NCI-H1694 treated with DMSO at 0.1 percent for 48 hours (cell line): ENCODE measurements around the gene ACVR1.
"Not testable (repeated sequence)": the region's sequence is repeated elsewhere in the genome, so short reads cannot be mapped to it uniquely, and the experiment has no call there.

Source experiments
- DNase-seq: peaks from one replicate; lab custom pipeline; 2025; lab: John Stamatoyannopoulos, UW

The ACVR1 gene

DNA sequence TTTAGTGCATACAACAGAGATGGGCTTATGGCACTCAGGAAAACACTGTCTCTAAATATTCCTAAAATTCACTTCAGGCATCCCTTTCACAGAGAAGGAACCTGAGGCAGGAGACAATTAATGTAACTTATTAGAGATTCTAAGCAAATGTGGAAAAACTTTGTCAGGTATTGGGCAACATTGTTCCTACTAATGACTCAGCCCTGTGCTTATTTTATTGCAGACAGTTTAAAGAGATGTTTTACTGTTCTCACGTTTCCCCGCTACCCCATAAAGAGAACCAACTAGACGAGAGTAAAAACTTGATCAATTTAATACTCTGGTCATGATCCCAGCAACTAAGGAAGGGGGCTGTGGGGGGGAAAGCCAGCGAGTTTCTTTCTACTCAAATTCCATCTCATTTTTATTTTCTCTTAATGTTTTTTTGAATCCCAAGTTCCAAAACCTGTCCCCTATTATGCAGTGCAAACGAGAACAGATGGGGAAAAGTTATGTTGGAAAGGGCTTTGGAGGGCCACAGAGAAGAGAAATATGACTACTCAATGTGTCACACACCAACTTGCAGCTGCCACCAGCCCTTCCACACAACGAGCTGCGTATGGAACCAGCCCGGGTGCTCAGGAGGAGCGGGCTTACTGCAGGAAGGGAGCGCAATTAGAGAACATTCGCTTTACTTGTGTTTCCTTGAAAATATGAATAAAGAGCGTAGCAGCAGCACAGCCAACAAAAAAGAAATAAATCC lies 18.7 kb upstream of the ACVR1 start:
- peak; percentile 42 for DNase-seq

GRCh38 chr2:157893611-157894010 lies 17.5 kb upstream of the ACVR1 start:
- DNase-seq: no peak

- no peak for DNase-seq
Measured at GRCh38 chr2:157891643-157892041, 15.5 kb upstream of the ACVR1 start.

DNA sequence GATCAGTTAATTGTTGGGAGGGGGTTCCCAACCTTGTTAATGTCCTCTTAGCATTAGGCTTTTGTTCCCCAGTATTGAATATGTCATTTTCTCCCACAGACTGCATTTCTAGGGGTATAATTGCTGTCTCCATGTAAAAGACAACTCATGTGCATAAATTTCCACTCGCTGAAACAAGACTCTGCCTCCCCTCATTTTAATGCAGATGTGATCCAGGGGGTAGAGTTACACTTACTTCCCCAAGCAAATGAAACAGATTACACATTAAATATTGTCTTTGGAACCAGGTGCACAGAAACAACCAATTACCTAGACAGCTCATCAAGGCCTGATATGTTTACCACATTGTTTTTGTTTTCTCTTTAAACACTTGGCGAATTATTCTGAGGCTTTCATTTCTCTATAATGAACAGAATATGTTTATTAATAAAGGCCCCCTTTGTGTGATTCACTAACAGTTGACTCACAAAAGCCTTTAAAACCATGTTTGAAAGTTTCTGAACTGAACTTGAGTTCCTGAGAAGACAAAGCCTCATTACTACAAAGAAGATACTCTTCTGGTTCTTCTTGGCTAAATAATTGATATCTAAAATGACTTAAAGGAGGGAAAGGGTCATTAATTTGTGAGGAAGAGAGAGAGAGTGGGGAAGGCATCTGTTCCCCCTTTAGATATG lies 15.0 kb upstream of the ACVR1 start:
- DNase-seq: no peak

- no peak for DNase-seq
Measured at GRCh38 chr2:157887946-157888345, 11.8 kb upstream of the ACVR1 start.

- not testable (repeated sequence) for DNase-seq
Measured at GRCh38 chr2:157884533-157884932, 8.4 kb upstream of the ACVR1 start.

DNA sequence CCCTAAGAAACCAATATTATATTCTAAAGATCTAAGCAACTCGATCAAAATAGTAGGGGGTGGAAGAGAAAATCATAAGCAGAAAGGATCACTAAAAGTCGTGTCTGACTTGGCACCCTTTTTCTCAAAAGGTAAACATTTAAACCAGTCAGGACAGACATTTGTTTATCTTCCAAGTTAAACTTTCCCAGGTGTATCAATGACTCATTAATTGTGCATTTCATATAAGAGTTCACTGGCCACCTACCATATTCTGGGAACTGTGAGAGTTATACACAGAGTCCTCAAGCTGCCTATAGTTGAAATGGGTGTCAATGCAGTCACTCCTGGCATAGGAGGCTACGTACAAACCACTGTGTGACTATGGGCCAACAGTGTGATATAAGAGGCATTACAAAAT lies 4.8 kb upstream of the ACVR1 start:
- no peak for DNase-seq

DNA sequence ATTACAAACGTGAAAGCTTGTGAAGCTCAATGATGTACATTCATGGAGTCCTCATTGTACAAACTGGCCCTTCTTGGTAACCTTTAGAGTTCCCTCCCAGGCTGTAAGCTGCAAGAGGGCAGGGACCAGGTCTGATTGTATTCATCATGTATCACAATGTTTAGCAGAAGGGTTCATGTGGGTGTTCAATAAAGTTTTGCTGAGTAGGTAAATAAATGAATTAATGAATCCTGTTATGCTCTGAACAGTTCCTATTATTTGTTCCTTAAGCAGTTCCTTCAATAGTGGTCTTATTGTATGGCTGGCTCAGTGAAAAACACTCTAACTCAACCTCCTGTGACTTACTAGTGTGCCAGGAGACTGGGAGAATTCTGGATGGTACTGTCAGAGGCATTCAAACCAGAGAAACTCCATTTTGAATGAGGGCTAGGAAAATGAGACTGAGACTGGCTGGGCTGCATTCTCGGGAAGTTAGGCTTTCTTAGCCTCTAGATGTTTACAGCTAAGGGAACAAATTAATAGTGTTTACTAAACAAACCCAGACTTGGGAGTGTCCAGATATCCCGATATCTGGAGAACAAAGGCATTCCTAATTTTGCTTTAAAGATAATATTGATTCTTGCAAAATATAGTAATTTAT lies 1.8 kb upstream of the ACVR1 start:
- DNase-seq: no peak

DNA sequence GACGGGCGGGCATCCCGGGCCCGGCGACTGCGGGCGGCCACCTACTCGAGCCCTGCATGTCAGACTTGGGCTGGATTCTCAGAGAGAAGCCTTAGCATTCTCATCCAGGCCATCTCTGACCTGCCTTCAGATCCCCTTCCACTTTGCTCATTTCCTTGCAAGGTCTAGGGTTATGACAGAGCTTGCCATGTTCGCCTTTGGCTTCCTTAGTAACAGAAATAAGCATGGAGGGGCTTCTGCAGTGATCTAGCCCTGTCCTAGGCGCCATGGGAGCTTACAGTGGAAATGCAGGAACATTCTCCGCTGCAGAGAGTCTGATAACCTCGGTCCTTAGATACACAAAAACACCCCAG lies 632 bp upstream of the ACVR1 start:
- DNase-seq: no peak

DNA sequence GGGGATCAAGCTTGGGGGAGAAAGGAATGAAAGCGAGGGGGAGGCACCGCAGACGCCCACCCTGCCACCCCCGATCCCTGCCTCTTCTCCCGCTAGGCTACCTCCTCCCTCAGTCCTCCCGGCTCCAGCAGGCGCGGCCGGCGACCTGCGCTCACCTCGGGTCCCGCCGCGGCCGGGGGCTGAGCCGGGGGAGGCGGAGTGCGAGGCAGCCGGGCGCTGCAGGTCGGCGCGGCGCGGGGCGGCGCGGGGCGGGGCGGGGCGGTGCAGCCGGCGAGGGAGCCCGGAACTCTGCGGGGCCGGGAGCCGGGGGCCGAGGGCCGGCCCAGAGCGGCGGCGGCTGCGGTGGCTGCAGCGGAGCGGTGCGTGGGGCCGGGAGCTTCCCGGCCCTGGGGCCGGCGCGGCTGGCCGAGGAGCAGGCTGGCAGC lies 477 bp downstream of the ACVR1 start:
- no peak for DNase-seq

DNA sequence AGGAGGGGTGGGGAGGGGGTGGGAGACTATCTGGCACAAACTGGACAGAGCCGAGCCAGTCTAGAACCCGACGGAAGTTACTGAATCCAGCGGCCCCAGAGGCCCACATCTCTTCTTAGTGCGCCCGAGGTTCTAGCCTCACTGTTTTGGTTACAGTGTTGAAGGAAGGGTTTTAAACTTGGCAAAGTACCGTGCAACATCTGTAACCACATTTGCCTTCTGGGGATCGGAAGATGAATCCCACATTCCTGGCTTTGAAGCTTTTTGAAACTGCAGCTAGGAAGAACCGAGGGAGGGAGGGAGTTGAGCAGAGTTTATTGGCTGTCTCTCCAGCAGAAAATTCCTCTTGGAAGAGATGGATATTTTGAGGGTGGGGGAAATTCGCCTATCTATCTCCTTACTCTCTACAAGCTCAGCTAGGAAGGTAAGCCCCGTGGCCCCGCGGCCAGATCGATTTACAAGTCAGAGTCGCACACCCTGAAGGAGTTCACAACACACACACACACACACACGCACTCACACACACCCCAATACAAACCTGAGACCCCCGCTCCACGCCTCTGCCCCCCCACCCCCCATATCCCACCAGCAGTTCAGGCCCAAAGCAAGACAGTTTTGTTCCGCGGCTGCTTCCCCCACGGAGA lies 1.0 kb downstream of the ACVR1 start:
- DNase-seq: no peak

GRCh38 chr2:157874348-157874747 lies 1.8 kb downstream of the ACVR1 start:
- DNase-seq: no peak

- no peak for DNase-seq
Measured at GRCh38 chr2:157872791-157873190, 3.3 kb downstream of the ACVR1 start.

DNA sequence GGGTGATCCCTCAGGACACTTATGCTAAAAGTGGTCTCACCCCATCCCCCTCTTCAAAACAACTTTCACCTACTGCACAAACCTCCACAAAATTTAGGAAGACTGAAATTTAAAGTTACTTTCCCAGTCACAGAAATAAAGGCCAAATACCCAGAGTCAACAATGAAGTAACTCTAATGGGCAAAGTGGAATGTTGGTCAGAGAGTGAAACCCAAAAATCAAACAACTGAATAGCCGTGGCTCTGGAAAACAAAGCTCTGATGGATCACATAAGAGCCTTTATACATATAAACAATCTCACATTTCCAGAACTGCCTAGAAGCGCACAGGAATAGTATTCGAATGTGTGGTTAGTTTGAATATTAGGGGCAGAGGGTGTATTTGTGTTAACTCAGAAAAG lies 4.7 kb downstream of the ACVR1 start:
- no peak for DNase-seq

DNA sequence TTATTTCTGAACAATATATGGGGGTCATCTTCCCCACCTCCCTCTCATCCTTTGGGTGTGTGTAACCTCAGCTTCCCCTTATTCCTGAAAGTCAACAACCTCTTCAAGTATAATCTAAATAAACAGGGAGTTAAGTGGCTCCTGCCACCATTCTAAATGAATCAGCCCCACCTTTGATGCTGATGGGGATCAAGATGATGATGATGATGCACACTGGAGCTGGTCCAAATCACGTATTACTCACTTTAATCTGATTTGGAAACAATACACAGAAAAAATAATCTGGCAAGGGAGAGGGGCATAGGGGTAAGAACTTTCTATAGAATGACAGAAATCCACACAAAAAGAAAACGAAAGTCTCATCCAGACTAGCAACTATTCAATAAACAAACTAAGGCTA lies 7.1 kb downstream of the ACVR1 start:
- DNase-seq: no peak

DNA sequence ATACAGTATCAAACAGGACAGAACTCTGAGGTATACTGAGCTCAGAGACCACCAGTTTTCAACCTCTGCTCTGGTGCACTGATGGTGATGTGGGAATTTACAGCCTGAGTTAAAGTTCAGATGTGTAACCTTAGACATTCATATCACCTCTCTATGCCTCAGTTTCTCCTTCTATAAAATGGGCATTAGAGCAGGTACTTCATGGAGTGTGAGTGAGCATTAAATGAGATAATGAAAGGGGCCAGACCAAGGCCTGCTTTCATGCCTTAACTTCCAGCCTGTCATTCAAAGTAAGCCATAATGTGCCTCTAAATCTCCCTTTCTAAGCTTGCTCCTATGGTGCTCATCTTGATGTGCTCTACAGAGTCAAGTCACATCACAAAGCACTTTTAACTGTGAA lies 8.4 kb downstream of the ACVR1 start:
- DNase-seq: no peak

- no peak for DNase-seq
Measured at GRCh38 chr2:157866666-157867642, 9.2 kb downstream of the ACVR1 start.

DNA sequence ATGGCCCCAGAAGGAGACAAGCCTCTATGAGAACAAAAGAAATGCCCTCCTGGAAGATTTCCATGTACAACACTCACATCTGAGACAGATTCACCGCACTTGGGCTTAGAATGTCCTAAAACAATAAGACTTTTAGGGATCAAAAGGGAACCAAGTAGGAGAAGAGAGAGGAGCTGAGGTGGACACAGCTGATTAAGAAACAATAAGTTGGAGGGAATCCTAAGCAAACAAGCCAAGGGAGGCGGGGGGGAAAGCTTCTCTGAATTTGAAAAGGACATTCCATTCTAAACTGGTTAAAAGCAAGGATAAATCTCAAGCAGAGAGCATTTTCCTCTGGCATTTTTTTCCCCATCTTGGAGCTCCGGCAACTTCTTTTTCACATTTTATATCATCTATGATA lies 9.9 kb downstream of the ACVR1 start:
- no peak for DNase-seq

DNA sequence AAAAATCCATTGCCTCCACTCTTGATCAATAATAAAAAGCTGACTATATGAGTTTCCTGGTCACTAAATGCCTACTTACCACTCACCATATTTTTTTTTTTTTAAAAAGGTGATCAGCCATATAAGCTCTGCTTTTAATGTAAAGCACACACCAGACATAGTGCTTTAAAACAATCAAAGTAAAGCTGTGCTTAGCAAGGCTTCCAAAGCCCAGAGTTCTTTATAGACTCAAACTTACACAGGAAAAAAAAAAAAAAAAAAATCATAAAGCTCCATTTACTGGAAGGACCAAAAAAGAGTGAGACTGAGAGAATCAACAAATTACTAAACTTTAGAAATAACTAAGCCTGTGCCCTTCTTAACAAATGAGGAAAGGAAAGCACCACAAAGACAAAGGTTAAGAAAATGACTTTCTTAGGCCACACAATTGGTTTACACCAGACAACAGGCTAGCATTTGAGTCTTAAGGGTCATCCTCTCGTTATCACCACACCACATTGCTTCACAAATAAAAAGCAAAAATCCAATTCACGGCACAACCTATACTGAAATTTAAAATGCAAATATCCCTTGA lies 11.2 kb downstream of the ACVR1 start:
- no peak for DNase-seq

DNA sequence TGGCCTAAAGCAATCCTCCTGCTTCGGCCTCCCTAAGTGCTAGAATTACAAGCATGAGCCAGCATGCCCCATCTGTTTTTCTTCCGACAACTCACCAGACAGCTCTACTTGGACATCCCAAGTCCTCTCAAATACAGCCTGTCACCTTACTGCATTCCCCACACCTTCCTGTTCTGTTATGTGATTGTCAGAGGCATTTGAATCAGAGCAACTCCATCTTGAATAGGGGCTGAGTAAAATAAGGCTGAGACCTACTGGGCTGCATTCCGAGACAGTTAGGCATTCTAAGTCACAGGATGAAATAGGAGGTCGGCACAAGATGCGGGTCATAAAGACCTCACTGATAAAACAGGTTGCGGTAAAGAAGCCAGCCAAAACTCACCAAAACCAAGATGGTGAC lies 17.3 kb downstream of the ACVR1 start:
- no peak for DNase-seq

GRCh38 chr2:157857881-157858280 lies 18.2 kb downstream of the ACVR1 start:
- no peak for DNase-seq

DNA sequence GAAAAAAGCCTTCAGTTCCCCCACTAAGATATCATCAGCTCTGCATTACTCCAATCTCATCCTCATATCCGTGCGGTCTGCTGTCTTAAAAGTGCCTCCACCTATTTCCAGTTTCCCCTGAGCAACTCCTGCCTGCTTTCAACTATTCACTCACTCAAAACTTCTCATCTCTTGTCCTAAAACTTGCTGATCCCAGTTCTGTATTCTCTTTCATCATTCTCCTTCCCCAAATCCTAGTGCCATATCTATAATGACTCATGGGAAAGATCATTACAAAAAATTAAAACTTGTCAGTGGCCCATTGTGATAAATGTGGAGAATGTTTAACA lies 20.0 kb downstream of the ACVR1 start:
- DNase-seq: no peak
